ENCODE results near the gene DNAH8. TPM values are rescaled to one million over a fixed set of nuclear protein-coding genes. Genes with fewer than 3 reads are reported as not detected.

DNAH8 gene
- total RNA-seq, 4 donors from 2014 or later, result not detected

DNA sequence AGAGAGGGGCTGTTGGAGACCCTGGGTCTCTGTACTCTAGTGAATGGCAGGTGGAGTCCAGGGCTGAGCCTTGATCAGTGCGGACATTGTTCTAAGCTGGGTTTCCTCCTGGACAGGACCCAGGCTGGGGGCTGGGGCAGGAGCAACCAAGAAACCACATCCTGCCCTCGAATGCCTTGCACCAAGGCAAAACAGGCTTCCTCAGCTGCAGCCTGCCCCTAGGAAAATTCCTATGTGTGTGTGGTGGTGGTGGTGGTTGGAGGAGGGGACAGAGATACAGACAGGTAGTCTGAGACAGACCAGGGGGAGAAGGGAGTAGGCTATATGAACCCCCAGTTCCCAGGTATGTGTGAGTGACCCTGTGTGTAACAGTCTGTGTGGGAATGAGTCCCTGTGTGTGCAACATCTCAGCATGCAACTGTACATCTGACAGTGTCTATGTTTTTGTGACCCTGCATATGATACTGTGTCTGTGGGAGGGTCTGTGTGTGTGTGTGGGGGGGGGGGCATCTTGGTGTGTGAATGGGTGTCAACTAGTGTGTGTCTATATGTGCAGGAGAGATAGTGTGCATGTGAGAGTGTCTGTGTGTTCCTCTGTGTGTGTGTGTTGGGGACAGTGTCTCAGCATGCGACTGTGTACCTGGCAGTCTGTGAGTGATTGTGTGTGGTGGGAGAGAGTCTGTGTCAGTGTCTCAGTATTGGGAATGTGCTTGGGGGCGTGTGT is 336.4 kb downstream of the DNAH8 start:
- TF ChIP-seq, protein P1, sequence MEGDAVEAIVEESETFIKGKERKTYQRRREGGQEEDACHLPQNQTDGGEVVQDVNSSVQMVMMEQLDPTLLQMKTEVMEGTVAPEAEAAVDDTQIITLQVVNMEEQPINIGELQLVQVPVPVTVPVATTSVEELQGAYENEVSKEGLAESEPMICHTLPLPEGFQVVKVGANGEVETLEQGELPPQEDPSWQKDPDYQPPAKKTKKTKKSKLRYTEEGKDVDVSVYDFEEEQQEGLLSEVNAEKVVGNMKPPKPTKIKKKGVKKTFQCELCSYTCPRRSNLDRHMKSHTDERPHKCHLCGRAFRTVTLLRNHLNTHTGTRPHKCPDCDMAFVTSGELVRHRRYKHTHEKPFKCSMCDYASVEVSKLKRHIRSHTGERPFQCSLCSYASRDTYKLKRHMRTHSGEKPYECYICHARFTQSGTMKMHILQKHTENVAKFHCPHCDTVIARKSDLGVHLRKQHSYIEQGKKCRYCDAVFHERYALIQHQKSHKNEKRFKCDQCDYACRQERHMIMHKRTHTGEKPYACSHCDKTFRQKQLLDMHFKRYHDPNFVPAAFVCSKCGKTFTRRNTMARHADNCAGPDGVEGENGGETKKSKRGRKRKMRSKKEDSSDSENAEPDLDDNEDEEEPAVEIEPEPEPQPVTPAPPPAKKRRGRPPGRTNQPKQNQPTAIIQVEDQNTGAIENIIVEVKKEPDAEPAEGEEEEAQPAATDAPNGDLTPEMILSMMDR (IDR thresholded peaks at IDR 0.05), result no peak
- DNase-seq (ENCODE audit: low spot score) (no peak), ATAC-seq (ENCODE audit: low FRiP score) (no peak)

DNA sequence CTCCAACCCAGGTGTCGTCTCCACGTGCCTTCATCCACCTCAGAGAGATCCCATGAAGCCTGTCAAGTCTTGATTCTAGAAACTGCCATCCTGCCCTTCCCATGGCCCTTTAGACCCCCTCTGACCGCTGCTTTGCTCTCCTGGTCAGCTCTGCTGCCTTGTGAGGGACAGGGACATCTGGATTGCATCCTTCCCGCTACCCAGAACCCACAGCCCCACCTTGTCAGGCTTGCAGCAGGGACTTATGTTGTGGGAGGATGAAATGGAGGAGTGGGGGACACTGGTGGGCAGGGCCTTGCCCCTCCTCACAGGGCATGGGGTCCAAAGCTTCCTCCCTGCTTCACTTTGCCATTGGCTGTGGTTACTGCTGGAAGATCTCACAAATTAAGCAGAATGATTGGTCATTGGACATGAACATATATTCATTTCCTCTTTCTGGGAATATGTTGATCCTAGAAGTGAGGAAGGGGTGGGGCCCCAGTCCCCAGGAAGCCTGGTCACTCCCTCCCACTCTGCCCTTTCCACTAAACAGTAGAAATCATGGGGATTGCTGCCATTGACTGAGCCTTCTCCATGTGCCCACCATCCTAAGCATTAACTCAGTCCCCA is 338.0 kb downstream of the DNAH8 start:
- no peak for ATAC-seq (ENCODE audit: low FRiP score)
- TF ChIP-seq, protein P1 (IDR thresholded peaks at IDR 0.05), result no peak
- no peak for DNase-seq (ENCODE audit: low spot score)

DNA sequence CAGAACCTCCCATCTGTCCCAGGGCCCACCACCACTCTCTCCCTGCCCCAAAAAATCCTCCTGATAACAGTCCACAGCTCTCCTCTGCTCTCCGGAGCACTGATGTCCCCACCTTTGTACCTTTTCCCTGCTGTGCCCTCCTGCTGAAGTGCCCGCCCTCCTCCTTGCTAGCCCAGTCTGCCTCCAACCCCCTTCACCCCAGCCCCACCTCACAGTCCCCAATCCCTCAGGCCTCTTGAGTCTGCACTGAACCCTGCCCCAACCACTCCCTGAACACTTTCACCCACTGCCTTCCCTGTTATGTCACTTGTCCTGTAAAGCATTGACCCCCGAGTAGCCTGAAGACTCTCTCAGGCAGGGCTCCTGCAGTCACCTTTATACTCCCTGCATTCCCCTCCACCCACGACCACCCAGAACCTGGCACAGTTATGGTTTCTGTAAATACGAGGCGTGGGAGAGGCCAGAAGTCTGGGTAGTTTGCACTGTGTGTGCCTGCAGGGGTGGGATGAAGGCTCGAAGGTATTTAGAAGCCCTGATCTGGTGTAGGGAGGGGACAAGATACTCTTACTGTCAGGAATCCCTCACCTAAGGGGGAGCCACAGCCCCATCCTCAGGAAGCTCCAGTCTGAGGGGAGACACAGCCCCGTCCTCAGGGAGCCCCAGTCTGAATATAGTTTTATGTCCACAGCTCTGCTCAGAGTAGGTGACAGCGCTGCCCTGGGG is 338.9 kb downstream of the DNAH8 start:
- no peak for DNase-seq (ENCODE audit: low spot score)
- TF ChIP-seq, protein P1 (IDR thresholded peaks at IDR 0.05), result no peak
- no peak for ATAC-seq (ENCODE audit: low FRiP score)

DNA sequence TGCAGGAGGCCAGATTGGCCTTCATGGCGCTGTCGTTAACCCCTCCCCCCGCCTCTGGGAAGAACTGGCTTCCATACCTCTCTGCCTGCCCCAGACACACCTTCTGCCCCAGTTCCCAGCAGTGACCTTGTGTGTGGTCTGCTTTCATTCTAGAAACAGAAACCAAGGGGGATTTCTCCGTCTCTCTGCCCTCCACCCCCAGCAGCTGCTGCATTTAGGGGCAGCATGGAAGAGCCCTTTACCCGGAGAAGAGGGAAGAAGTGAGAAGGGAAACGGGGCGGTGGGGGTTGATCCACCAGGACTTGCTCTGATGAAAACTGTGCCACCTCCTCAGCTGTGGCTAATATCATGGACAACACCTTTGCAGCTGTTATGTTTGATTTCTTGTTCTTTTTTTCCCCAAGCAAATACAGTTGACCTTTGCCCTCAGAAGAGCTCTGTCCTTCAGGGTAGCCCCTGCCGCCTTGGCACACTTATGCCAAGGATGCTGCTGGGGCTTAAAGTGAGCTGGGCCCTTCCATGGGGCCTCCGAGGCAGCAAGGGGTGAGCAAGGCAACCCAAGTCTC is 339.5 kb downstream of the DNAH8 start:
- TF ChIP-seq, protein P1 (IDR thresholded peaks at IDR 0.05), result no peak
- ATAC-seq (ENCODE audit: low FRiP score) (no peak), DNase-seq (ENCODE audit: low spot score) (no peak)

DNA sequence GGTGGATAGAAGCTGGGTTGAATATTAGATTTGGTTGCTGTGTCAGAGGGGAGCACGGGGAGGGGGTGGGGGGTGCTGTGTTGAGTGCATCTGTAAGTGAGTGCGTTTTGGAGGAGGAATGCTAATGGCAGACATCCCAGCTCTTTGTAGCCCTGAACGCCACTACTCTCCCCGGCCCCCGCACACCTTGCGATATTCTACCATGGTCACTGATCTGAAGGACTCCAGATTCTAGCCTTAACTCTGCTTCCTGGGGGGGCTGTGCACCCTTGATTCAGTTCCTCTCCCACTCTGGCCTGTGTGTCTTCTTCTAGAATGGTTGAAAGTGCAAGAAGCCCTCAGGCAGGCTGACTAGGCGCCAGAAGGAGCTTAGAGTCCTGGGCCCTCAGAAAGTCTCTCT is 340.6 kb downstream of the DNAH8 start:
- TF ChIP-seq, protein P1 (IDR thresholded peaks at IDR 0.05), result no peak
- DNase-seq (ENCODE audit: low spot score) (no peak), ATAC-seq (ENCODE audit: low FRiP score) (no peak)

DNA sequence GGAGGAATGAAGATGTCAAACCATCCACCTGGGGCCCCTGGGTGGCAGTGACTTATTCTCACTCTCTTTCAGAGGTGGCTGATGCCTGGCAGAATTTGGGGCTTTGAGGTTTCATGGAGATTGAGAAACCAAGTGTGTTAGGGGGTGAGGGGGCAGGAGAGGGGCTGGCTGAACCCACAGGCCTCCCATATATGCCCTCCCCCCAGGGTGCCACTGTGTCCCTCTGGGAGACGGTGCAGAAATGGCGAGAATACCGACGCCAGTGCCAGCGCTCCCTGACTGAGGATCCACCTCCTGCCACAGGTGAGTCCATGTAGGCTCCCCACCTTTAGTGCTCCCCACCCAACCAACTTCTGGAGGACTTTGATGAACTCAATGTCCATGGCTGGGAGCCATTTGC is 341.1 kb downstream of the DNAH8 start:
- DNase-seq (ENCODE audit: low spot score) (no peak), ATAC-seq (ENCODE audit: low FRiP score) (no peak)
- TF ChIP-seq, protein P1 (IDR thresholded peaks at IDR 0.05), result no peak

Data from omental fat pad (tissue), 4 donors.